Prostate gland (tissue), 2 donors: ENCODE measurements around the gene CAMK2D.

Experiments
- CTCF ChIP-seq, 4 experiments: fragments of 200-600 bp in 2 of 4; fragments of 450-650 bp in 2 of 4; sonication (generic) in 2 of 4; IDR thresholded peaks; 1 replicate in 3 of 4; 2 replicates in 1 of 4; pipeline ENCODE4 v1.5.1; 2016 to 2019; ENCODE audit warnings: antibody characterized with exemption in 4 of 4, mild to moderate bottlenecking in 2 of 4, moderate library complexity in 2 of 4
- POLR2A ChIP-seq: fragments of 450-650 bp; IDR thresholded peaks from one replicate; pipeline ENCODE4 v1.6.1; 2016; ENCODE audit warnings: antibody characterized with exemption, mild to moderate bottlenecking
- POLR2AphosphoS5 ChIP-seq: sonication (generic); formaldehyde crosslinking; IDR thresholded peaks from one replicate; pipeline ENCODE4 v1.6.1; 2017; ENCODE audit warnings: antibody characterized with exemption

- TF ChIP-seq CTCF (IDR thresholded peaks at IDR 0.05) (no peak), POLR2A (no peak), POLR2AphosphoS5 (no peak)
Measured at GRCh38 chr4:113607998-113608397, 153.5 kb downstream of the CAMK2D start.
